Sigmoid colon (tissue), 4 donors: ENCODE data around the gene CD99.
"Not testable (repeated sequence)": the region's sequence is repeated elsewhere in the genome, so short reads cannot be mapped to it uniquely, and the experiment has no call there.

ENCODE experiments used
- POLR2A ChIP-seq, 2 donors: fragments of 450-650 bp; IDR thresholded peaks; one replicate each; pipeline ENCODE4 v1.6.1; 2016; ENCODE audit warnings: antibody characterized with exemption in 2 of 2, mild to moderate bottlenecking in 2 of 2, moderate library complexity in 2 of 2
- POLR2AphosphoS5 ChIP-seq, 4 donors: sonication (generic); formaldehyde crosslinking; IDR thresholded peaks; one replicate each; pipeline ENCODE4 v1.6.1; 2017; ENCODE audit warnings: antibody characterized with exemption in 4 of 4
- TF ChIP-seq, protein P1 (sequence below), 4 experiments: fragments of 450-650 bp in 3 of 4; fragments of 200-600 bp in 1 of 4; IDR thresholded peaks; one replicate each; pipeline ENCODE4 v1.5.1; 2016 to 2019; ENCODE audit warnings: antibody characterized with exemption in 4 of 4, mild to moderate bottlenecking in 3 of 4, moderate library complexity in 2 of 4

DNA sequence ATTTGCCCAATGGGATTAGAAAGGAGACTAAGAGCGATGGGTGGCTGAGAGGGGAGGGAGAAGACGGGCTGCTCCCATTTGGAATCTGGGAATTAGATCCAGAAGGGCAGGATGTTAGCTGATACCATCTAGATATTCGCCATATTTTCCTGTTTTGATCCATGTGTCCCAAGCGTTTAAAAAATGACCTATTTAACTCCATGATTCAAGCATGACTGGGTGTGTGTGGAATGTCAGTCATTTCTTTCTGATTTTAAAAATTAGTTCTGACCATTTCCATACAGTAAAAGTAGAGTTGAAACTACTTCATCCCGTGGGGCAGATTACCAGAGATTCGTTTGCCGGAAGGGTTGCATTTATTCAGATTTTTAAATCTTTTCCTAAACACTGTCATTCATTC lies 61.3 kb downstream of the CD99 start:
- TF ChIP-seq, protein P1, sequence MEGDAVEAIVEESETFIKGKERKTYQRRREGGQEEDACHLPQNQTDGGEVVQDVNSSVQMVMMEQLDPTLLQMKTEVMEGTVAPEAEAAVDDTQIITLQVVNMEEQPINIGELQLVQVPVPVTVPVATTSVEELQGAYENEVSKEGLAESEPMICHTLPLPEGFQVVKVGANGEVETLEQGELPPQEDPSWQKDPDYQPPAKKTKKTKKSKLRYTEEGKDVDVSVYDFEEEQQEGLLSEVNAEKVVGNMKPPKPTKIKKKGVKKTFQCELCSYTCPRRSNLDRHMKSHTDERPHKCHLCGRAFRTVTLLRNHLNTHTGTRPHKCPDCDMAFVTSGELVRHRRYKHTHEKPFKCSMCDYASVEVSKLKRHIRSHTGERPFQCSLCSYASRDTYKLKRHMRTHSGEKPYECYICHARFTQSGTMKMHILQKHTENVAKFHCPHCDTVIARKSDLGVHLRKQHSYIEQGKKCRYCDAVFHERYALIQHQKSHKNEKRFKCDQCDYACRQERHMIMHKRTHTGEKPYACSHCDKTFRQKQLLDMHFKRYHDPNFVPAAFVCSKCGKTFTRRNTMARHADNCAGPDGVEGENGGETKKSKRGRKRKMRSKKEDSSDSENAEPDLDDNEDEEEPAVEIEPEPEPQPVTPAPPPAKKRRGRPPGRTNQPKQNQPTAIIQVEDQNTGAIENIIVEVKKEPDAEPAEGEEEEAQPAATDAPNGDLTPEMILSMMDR (IDR thresholded peaks at IDR 0.05), result not testable (repeated sequence)
- not testable (repeated sequence) for TF ChIP-seq POLR2A, POLR2AphosphoS5 (IDR thresholded peaks at IDR 0.05)
